Measurements from ENCODE around the gene ZNF207. TPM values are rescaled to one million over a fixed set of nuclear protein-coding genes. Genes with fewer than 3 reads are reported as not detected.
"Not testable (repeated sequence)": the region's sequence is repeated elsewhere in the genome, so short reads cannot be mapped to it uniquely, and the experiment has no call there.

Gene ZNF207
- total and polyA plus RNA-seq, 5 donors, result 54.7 to 94.4 (median 77.7) TPM

DNA sequence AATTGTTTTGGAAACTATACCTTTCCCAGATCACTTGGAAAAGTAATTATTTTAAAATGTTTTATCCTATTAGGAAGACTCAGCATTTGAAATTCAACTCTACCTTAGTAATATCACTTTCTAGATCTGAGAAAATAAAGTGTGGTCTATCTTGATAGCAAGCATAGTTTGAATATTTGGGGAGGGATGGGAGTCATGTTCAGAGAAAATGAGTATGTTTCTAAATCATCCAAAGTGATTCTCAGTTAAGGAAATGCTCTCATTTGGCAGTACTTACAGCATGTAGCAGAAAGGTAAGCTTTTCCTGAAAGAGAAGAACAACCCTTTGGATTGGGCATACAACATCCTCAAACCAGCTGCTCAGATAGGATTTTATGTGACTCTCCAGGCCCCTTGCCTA, 14.9 kb upstream of the ZNF207 start:
- intact Hi-C loops (cut with DNase I), result no loop called here
- H3K4me3 ChIP-seq (ENCODE audit: low read length), result no peak overlapping the region
- no peak overlapping the region for H3K27ac ChIP-seq (ENCODE audit: low read length)
- no peaks in the 10 kb centered on the region for H3K9me3 ChIP-seq (ENCODE audit: control insufficient read depth, low read length)
- ATAC-seq, result no peak
- H3K4me1 ChIP-seq (ENCODE audit: control insufficient read depth, insufficient read depth, low read length), result no peaks in the 10 kb centered on the region
- no peak for DNase-seq
- H3K27me3 ChIP-seq (ENCODE audit: control insufficient read depth, insufficient read depth), result no peaks in the 10 kb centered on the region

DNA sequence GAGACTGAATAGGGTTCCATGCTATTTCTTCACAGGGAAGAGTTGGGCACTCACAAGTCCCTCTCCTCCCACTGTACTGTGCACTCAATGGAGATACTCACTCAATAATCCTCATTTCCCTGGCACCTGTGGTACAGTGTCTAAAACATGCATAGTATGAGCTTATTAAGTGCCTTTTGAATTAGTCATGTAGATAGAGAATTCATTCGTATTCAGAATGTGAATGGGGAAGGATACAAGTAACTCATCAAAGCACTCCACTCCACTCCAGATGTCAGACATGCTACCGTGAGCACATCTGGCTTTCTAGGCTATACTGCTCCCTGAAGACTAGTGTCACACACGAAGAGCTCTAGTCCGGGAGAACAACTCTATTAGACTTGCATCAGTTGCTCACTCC, 14.3 kb upstream of the ZNF207 start:
- H3K4me3 ChIP-seq (ENCODE audit: low read length), result no peak overlapping the region
- no peaks in the 10 kb centered on the region for H3K4me1 ChIP-seq (ENCODE audit: control insufficient read depth, insufficient read depth, low read length)
- H3K27me3 ChIP-seq (ENCODE audit: control insufficient read depth, insufficient read depth), result no peaks in the 10 kb centered on the region
- DNase-seq, result no peak
- WGBS, result 70% methylated on average over 4 of the region's 4 CpGs
- ATAC-seq, result no peak
- no peak overlapping the region for H3K27ac ChIP-seq (ENCODE audit: low read length)
- no peaks in the 10 kb centered on the region for H3K9me3 ChIP-seq (ENCODE audit: control insufficient read depth, low read length)
- intact Hi-C loops (cut with DNase I), result no loop called here

DNA sequence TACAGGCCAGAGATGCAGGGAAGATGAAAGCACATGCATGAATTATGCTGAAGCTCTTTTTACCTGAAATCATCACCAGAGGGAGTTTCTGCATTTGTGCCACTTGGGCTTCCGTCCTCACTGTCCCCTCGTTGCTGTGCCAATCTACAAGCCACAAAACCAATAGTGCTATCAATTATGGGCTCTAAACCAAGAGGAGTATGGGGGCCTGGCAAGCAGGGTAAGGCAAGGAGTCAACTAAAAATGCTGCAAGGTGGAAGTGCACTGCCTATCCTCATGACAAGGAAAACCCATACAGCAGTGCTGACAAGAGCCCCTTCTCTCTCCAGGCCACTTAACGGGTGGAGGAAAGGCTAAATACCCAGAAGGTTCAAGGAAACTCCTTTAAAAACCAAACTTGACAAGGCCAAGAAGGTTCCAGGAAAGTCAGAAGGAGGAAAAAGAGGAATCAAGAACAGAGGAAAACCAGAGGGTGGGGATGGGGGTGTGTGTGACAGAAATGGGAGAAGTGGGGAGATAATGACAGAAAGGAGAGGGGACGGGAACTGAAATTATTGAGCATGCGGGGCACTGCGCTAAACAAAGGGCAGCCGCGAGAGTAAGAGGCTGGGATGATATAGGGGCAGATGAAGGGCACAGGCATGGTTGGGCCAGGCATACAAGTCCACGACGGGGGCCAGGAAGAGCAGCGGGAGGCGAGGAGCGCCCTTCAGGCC, 8.7 kb upstream of the ZNF207 start:
- no peaks in the 10 kb centered on the region for H3K9me3 ChIP-seq (ENCODE audit: control insufficient read depth, low read length)
- H3K4me1 ChIP-seq (ENCODE audit: control insufficient read depth, insufficient read depth, low read length), result peaks cover 3% of the 10 kb centered on the region
- no peak for ATAC-seq
- intact Hi-C loops (cut with DNase I), result no loop called here
- no peak for DNase-seq
- no peaks in the 10 kb centered on the region for H3K27me3 ChIP-seq (ENCODE audit: control insufficient read depth, insufficient read depth)
- H3K4me3 ChIP-seq (ENCODE audit: low read length), result peak overlapping the region; percentile 72
- 3% methylated on average over 13 of the region's 13 CpGs for WGBS
- peak overlapping the region; percentile 93 for H3K27ac ChIP-seq (ENCODE audit: low read length)

DNA sequence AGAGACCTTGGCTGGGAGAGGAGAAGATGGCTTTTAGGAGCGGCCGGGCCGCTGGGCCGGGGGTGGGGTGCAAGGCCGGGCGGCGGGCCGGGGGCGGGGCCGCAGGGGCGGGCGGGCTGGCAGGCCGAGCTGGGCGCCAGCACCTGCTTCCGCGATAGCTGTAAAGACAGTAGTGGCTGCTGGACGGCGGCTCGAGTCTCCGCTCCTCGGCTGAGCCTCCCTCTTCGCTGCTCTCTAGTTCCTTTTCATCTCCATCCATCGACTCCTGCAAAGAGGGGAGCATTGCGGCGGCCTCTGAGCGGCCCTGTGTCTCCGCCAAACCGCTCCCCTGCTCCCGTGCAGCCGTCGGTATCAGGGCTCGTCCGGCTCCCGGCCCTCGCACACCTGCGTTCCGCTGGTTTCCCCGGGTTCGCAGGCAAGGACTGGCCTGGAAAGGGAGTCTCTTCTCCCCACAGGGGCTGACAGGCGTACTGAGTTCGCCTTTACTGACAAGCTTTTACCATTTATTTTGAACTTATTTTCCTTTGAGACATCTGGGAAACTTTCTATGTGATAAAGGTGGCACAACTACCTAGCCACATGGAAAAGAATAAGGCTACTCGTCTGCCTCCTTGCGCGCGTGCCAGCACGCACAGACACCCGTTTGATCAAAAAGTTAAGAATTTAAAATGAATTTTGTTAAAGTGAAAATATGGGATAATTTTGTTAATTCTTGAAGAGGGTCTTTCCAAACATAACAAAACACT, 7.9 kb upstream of the ZNF207 start, which contains the start of gene C17orf75:
C17orf75 (minus strand) TSS at position 317 of the 746 bp plus-strand sequence; CDS start at position 283, 34 bp downstream.
- H3K4me1 ChIP-seq (ENCODE audit: control insufficient read depth, insufficient read depth, low read length), result peaks cover 3% of the 10 kb centered on the region
- no peaks in the 10 kb centered on the region for H3K27me3 ChIP-seq (ENCODE audit: control insufficient read depth, insufficient read depth)
- peak within 1 kb of the TSS; percentile 72 for H3K4me3 ChIP-seq (ENCODE audit: low read length)
- no peaks in the 10 kb centered on the region for H3K9me3 ChIP-seq (ENCODE audit: control insufficient read depth, low read length)
- intact Hi-C loops (cut with DNase I), result no loop called here
- DNase-seq, result peak; percentile 79 to 91 (median 90)
- 5% methylated on average over 47 of the region's 47 CpGs for WGBS
- peak; percentile 95 for ATAC-seq
- H3K27ac ChIP-seq (ENCODE audit: low read length), result peak within 1 kb of the TSS; percentile 93

DNA sequence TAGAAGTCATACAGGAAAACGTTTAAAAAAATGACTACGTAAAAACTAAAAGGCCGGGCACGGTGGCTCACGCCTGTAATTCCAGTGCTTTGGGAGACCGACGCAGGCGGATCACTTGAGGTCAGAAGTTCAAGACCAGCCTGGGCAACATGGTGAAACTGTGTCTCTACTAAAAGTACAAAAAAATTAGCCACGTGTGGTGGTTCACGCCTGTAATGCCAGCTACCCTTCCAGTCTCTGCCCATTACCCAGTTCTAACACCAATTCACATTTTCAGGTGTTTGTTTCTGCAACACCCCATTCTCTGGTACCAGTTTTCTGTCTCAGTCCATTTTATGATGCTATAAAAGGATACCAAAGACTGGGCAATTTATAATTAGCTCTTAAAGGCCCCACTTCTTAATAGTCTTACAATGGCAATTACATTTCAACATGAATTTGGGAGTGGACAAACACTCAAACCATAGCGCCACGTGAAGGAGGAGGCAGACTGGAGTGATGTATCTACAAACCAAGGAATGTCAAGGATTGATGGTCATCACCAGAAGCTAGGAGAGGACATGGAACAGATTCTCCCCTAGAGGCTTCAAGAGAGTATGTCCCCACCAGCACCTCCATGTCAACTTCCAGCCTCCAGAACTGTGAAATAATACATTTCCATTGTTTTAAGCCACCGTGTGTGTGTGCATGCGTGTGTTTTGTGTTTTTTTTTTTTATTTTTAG, 7.2 kb upstream of the ZNF207 start:
- ATAC-seq (no peak), DNase-seq (no peak)
- H3K4me3 ChIP-seq (ENCODE audit: low read length), result peak overlapping the region; percentile 72
- H3K4me1 ChIP-seq (ENCODE audit: control insufficient read depth, insufficient read depth, low read length), result peaks cover 3% of the 10 kb centered on the region
- 62% methylated on average over 14 of the region's 14 CpGs for WGBS
- H3K9me3 ChIP-seq (ENCODE audit: control insufficient read depth, low read length), result no peaks in the 10 kb centered on the region
- H3K27ac ChIP-seq (ENCODE audit: low read length), result no peak overlapping the region
- no peaks in the 10 kb centered on the region for H3K27me3 ChIP-seq (ENCODE audit: control insufficient read depth, insufficient read depth)
- intact Hi-C loops (cut with DNase I), result no loop called here

DNA sequence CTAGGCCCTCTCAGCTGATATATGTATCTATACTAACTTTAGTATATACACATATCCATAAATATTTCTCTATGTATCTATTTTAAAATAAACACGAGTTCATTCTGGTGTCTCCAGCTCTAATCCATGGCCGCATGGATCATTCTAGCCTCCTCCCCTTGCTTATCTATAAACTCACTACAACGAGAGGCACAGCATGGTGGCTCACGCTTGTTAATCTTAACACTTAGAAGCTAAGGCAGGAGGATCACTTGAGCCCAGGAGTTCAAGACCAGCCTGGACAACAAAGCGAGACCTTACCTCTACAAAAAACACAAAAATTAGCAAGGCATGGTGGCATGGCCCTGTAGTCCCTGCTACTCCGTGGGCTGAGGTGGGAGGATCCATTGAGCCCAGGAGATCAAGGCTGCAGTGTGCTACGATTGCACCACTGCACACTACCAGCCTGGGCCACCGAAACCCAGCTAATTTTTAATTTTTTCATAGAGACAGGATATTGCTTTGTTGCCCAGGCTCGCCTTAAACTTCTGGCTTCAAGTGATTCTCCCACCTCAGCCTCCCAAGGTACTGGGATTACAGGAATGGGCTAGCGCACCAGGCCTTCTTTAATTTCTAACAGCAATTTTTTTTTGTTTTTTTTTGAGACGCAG, 3.9 kb upstream of the ZNF207 start:
- Histone ChIP-seq H3K27ac (ENCODE audit: low read length) (no peak overlapping the region), H3K9me3 (ENCODE audit: control insufficient read depth, low read length) (no peaks in the 10 kb centered on the region), H3K4me1 (ENCODE audit: control insufficient read depth, insufficient read depth, low read length) (peaks cover 3% of the 10 kb centered on the region), H3K4me3 (ENCODE audit: low read length) (no peak overlapping the region), H3K27me3 (ENCODE audit: control insufficient read depth, insufficient read depth) (no peaks in the 10 kb centered on the region)
- DNase-seq (no peak), ATAC-seq (no peak)
- intact Hi-C loops (cut with DNase I), result no loop called here
- WGBS, result 86% methylated on average over 11 of the region's 11 CpGs

DNA sequence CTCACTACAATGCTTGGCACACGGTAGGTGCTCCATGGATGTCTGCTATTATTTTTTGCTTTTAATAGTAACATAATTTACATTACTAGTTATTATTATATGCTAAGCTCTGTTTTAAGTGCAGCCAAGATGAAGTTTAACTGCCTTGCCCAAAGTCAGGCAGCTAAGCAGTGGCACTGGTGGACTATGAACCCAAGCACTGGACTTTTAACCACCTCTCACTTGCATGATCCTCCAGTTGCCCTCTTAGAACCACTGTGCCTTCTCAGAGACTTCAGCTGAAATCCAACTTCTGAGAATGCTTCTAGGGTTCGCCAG, 1.5 kb upstream of the ZNF207 start:
- intact Hi-C loops (cut with DNase I), result no loop called here
- Histone ChIP-seq H3K27me3 (ENCODE audit: control insufficient read depth, insufficient read depth) (no peaks in the 10 kb centered on the region), H3K9me3 (ENCODE audit: control insufficient read depth, low read length) (no peaks in the 10 kb centered on the region), H3K4me1 (ENCODE audit: control insufficient read depth, insufficient read depth, low read length) (peaks cover 5% of the 10 kb centered on the region), H3K27ac (ENCODE audit: low read length) (no peak overlapping the region), H3K4me3 (ENCODE audit: low read length) (no peak overlapping the region)
- ATAC-seq (no peak), DNase-seq (no peak)
- WGBS, result 97% methylated on average over 2 of the region's 2 CpGs

DNA sequence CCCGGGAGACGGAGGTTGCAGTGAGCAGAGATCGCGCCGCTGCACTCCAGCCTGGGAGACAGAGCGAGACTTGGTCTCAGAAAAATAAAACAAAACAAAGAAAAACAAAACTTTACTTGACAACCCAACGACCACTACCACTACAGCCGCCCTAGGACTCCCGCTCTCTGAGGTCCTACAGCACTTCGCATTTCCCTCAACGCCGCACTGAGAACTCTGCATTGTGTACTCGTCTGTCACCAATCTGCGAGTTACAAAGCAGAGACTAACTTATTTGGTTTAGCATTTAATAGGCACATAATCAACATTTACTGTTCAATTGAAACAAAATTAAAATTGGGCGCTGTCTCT, 479 bp upstream of the ZNF207 start:
- no peak for DNase-seq
- ATAC-seq, result peak; percentile 10 to 31
- intact Hi-C loops (cut with DNase I), result no loop called here

DNA sequence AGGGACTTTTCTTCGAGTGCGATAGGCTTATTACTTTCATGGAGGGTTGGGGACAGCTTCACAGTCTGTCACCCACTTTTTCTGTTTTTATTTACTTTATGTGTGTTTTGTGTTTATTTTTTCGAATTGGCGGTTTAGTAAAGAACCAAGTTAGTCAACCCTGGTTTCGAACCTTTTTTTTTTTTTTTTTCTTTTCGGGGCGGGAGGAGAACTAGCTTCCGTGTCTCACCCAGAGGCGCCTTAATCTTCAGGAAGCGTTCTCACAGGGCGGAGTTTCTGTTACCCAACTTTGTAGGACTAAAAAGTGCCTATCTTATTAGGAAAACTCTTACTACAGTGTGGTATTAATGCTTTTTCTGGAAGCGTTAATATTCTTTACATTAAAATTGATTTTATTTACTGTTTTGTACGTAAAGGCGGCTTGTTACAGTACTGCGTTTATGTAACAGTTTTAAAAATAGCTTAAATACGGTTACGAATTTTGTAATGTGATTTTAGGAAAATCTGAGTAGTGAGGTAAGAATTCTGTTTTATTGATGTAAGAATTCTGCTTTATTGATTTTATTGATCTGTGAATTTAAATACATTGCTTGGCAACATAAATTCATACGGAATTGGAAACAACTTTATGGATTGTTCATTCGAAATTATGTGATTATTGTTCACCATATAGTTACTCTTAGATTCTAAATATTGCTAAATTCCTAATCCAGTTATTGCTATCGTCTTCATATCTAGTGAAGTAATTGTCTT, 885 bp downstream of the ZNF207 start:
- ATAC-seq (peak; percentile 62 to 74), DNase-seq (peak in 2 of 3 donors; percentile 33 to 51)
- H3K4me3 ChIP-seq (ENCODE audit: low read length), result peak overlapping the region; percentile 99
- H3K4me1 ChIP-seq (ENCODE audit: control insufficient read depth, insufficient read depth, low read length), result peaks cover 13% of the 10 kb centered on the region
- under 1% methylated on average over 20 of the region's 20 CpGs for WGBS
- H3K9me3 ChIP-seq (ENCODE audit: control insufficient read depth, low read length), result no peaks in the 10 kb centered on the region
- H3K27ac ChIP-seq (ENCODE audit: low read length), result peak overlapping the region; percentile 98
- no peaks in the 10 kb centered on the region for H3K27me3 ChIP-seq (ENCODE audit: control insufficient read depth, insufficient read depth)
- intact Hi-C loops (cut with DNase I), result no loop called here

More for the DNA sequence above, 479 bp upstream of the ZNF207 start:
- peak overlapping the region; percentile 99 for H3K4me3 ChIP-seq (ENCODE audit: low read length)
- no peaks in the 10 kb centered on the region for H3K9me3 ChIP-seq (ENCODE audit: control insufficient read depth, low read length)
- H3K4me1 ChIP-seq (ENCODE audit: control insufficient read depth, insufficient read depth, low read length), result peaks cover 5% of the 10 kb centered on the region
- WGBS, result 17% methylated on average over 15 of the region's 15 CpGs
- H3K27me3 ChIP-seq (ENCODE audit: control insufficient read depth, insufficient read depth), result no peaks in the 10 kb centered on the region
- peak overlapping the region; percentile 55 for H3K27ac ChIP-seq (ENCODE audit: low read length)

DNA sequence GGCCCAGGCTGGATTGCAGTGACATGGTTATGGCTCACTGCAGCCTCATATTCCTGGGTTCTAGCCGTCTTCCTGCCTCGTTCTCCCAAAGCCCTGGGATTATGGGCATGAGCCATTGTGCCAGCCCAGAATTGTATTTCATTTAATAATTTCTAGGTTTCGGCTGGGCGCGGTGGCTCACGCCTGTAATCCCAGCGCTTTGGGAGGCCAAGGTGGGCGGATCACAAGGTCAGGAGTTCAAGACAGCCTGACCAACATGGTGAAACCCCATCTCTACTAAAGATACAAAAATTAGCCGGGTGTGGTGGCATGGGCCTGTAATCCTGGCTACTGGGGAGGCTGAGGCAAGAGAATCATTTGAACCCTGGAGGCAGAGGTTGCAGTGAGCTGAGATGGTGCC, 2.8 kb downstream of the ZNF207 start:
- ATAC-seq; DNase-seq; H3K27ac ChIP-seq (ENCODE audit: low read length); H3K9me3 ChIP-seq (ENCODE audit: control insufficient read depth, low read length); H3K27me3 ChIP-seq (ENCODE audit: control insufficient read depth, insufficient read depth); intact Hi-C loops (cut with DNase I): not testable (repeated sequence)
- 91% methylated on average over 9 of the region's 9 CpGs for WGBS
- Histone ChIP-seq H3K4me3 (ENCODE audit: low read length) (peak overlapping the region; percentile 99), H3K4me1 (ENCODE audit: control insufficient read depth, insufficient read depth, low read length) (peaks cover 16% of the 10 kb centered on the region)

All from right cardiac atrium (tissue), 5 donors.